EH (cell line): ENCODE data around the gene PRDM4.

Experiments
- DNase-seq: peaks from one replicate; pipeline ENCODE4 v3.0.0-alpha.2; 2015; ENCODE audit warnings: low read depth

PRDM4 gene

DNA sequence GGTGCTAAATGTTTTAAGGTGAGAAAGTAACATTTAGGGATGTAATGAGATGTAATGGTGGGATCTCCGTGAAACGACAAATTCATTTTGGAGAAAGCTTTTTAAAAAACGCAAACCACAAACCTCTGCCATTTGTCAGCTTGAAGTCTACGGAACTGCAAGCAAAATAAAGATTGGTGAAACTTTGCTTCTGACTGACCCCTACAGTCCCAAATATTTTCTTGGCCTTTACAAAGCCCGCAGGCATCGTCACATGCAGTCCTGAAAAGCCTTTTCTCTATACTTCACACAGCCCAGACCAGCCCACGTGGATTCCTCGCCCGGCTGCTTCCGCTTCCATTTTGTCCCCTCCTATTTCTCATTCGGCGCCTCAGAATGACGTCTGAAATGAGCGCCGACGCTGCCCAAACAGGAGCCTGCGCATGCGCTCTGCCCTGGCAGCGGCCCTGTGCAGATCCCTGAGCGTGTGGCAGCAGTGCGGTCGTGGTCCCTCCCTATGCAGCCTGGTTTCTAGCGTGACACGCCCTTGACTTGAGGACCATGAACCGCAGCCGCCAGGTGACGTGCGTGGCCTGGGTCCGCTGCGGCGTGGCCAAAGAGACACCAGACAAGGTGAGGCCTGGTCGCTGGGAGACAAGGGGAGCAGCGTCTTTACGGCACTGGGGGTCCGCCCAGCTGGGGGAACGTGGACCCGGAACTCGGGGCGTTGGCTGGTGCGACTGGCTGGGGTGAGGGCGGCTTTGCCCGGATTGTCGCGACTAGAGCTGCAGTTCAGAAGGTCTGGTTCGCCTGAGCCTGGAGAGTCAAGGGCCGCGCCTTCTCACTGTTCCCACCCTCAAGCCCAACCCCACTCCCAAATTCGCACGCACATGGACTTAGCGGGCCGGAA is 75.3 kb downstream of the PRDM4 start, which contains the start of gene PWP1:
PWP1 (plus strand) TSS at position 440 of the 889 bp plus-strand sequence; CDS start at position 541, 101 bp downstream.
- peak; percentile 95 for DNase-seq

DNA sequence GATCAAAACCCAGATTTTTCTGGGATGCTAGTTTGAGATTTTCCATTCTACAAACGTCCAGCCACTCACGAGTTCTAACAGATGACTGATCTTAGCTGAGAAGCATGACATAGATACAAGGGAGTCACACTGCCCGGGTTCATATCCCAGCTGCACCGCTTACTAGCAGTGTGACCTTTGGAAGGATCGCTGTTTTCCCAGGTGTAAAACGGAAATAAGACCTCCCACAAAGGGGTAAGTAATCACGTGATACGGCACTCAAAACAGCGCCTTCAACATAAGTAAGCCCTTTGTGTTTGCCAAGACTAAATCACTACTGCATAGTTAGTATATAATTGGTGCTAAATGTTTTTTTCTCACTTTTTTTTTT is 76.0 kb downstream of the PRDM4 start:
- DNase-seq, result peak; percentile 33

DNA sequence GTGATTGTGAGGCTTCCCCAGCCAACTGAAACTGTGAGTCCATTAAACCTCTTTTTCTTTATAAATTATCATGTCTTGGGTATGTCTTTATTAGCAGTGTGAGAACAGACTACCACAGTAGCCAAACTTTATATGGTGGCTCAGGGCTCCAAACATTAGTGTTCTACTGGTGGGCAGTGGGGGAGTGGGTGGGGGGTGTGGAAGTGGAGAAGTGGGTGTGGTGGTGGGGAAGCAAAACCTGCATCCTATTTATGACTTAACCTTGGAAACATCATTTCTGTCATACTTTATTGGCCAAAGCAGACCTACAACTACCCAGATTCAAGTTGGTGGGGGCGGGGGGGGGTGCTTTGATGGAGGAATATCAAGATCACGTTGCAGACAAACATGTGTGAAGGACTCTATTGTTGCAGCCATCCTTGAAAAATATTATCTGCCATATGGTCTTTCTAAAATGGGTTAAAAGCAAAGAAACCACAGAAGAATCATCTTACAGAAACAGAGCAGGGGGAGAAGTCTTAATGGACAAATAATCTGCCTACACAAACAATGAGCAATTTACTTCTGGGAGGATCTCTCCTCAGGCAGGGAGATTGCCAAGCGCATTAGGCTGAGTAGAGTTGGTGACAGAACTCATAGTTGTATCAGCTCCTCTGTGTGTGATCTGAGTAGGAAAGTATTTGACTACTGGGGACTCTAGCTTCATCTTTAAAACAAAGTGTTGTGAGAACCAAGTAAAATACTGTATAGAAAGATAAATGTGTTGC is 76.7 kb downstream of the PRDM4 start:
- DNase-seq, result peak; percentile 47
